AG08395 (cell line): ENCODE results near the gene C20orf96.

Experiments
- DNase-seq: peaks from one replicate; pipeline ENCODE4 v3.0.0; 2012; ENCODE audit warnings: mixed read lengths, low spot score

The C20orf96 gene

DNA sequence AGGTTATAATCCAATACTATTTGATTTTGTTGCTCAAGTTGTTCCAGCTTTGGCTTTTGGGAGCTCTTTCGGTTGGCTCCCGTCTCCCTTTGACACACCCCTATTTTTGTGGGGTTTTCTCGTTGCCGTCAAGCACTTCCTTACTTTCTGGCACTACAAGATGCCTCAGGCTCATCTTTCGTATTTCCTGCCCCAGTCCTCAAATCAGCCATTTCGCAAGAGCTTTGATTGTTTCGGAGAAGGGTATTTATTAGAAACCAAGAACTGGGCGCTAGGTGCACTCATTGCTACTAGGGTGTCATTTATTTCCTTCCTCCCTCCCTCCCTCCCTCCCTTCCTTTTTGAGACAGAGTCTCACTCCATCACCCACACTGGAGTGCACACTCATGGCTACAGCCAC lies 21.5 kb upstream of the C20orf96 start:
- no peak for DNase-seq

DNA sequence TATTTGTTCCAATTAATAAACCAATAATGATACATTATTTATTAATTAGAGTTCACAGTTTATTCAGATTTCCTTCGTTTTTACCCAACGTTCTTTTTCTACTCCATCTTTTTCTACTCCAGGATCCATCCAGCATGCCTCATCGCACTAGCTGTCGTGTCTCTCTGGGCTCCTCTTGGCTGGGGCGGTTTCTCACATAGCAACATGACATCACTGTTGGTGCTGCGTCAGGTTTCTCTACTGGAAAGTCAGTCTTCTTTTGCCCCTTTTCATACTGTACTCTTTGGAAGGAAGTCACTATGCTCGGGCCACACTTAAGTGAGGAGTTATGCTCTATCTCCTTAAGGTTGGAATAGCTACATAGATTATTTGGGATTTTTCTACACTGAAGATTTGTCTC lies 21.1 kb upstream of the C20orf96 start:
- no peak for DNase-seq

DNA sequence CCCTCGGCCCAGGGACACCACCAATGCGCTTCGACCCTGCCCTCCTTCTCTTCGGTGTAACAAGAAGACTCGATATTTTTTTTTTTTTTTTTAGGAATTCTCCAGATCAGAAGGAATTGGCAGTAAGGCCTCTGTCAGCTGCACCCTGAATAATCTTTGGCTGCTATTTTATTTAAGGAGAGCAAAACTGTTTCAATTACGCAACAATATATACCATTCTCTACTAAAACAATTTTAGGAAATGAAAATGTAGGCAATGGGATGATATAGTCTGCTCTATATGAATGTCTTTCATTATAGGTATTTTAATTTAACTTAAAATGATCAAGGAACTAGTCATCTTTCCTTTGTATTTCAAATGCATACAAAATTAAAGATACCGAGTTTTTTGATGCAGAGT lies 20.1 kb upstream of the C20orf96 start:
- no peak for DNase-seq

DNA sequence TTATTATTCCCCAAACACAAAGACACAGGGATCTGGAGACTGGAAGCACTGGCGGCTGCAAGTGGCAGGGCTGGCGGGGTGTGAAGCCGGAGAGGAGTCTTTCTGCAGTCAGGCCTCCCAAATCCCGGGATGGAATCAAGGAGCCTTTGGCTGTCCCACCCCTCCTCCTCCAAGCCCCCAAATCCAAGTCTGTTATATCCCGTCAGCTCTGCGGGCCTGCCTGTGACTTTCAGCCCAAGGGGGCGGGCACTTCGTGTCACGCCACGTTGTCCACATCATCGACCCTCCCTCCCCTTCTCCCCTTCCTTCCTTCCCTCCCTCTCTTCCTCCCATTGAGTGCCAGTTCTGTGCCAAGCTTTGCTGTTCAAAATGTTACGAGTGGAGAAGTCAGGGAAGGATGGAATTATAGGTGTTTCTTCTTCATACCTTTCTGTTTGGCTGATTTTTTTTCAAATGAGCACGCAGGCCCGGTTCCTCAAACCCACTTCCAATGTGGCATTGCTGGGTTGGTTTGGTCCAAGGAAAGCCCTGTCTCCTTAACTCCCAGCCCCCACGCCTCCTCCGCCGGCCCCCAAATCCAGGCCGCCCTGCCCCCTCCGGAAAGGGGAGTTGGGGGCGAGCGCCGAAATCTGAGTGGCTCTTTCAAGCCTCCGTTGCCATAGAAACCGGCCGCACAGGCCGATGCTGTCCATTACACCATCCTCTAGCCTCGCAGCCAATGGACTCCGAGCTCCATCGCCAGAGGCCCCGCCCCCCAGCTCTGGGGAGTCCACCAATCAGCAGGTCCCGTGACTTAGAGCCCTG lies 19.5 kb upstream of the C20orf96 start:
- peak; percentile 99 for DNase-seq

DNA sequence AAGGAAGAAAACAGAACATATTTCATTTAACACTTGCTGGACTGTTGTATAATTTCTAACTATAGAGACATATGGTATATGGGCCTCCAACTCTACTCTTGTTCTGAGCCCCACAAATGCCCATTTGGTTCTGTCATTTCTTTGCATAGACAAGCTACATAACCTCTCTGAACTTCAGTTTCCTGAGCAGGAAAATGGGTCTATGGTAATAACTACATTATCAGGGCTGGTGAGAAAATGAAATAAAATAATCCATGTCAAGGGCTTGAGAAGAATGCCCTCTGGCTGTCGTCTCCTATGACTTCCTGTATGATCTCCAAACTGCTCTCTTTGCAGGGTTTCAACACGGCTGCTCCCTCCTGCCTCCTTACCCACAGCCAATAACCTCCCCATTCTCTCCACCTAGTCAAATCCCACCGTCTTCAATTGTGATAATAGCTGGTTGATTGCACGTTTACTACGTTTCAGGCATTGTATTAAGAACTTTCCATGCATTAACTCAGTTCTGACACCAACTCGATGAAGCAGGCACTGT lies 18.8 kb upstream of the C20orf96 start:
- DNase-seq: no peak

DNA sequence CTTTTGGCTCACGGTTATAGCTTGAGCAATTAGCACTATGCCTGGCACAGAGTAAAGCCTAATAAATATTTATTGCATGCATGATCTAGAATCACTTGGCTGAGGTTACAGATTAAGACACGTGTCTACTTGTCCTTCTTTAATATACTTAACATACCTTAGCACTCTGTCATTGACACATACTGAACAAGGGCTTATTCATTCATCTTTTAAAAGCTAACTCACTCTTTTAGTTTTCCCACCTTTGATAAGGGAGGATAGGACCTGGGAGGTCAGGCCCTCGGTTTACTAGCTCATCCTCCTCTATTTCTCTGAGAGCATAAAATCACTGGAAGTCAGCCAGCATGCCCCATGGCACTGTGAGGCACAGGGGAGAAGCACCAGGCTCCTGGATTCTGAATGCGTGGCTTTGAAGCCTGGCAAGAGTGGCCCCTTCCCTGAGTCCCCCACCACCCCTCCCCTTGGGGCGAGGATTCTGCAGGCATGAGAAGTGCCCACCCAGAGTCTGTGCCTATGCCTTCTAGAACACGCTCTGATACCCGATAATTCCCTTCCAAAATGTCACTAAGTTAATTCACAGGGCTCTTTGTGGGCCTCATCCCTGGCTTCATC lies 18.0 kb upstream of the C20orf96 start:
- DNase-seq: no peak

DNA sequence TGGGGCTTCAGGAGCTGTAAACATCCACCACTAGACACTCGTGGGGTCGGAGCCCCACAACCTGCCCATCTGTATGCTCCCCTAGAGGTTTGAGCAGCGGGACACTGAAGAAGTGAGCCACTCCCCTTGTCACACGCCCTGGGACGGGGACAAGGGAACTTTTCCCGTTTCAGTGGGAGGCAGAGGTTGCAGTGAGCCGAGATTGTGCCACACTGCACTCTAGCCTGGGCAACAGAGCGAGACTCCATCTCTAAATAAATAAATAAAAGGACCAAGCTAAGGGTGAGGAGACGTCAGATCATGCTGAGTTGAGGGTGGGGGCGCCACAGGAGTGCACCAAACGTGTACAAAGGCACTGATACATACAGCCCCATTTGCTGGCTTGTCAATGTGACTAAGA lies 15.2 kb upstream of the C20orf96 start:
- DNase-seq: no peak

- DNase-seq: no peak
These were observed 11.6 kb upstream of the C20orf96 start for GRCh38 chr20:301886-302848.

DNA sequence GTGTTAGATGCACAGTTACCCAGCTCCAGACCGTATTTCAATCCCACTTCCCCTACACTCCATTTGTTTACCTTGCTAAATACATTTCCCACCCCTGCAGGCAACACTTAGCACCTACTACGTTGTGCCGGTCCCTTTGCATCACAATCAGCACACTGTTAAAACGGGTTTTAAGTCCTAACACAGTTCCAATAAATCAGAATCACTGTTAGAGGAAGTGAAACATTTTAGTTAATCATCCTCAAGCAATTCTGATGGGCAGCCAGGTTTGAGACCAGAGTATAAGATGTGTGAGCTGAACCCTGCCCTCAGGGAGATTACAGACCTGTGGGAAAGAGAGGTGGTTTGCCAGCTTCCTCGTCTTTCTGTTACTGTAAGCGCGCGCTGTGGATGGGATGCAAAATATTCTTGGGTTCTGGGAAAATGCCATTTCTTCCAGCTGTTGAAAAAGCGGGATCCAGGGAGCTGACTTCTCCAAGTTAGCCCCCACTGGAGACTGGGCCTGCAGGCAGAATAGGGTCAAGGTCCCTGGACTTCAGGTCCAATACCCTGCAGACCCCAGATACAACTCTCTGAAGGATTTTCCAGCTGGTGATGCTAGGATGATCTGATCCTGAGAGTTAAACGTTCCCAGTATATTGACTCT lies 9.9 kb upstream of the C20orf96 start:
- DNase-seq: no peak

DNA sequence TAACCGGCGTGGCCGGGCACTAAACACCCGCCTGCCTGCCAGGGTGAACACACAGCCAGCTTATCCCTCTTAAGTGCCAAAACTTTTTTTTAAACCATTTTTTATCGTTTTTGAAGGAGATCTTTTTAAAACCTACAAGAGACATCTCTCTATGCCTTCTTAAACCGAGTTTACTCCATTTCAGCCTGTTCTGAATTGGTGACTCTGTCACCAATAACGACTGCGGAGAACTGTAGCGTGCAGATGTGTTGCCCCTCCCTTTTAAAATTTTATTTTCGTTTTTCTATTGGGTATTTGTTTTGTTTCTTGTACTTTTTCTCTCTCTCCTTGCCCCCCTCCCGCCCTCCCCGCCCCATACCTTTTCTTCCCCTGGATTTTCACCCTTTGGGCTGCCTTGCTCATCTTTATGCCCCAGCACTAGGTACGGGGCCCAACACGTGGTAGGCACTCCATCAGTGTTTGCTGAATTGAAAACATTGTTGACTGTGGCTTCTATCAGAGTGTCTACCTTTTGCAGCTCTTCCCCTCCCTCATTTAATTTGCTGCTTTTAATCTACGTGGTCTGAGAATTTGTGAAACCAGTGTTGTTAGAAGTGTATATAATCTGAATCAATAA lies 8.3 kb upstream of the C20orf96 start:
- no peak for DNase-seq

GRCh38 chr20:297925-298775 lies 7.6 kb upstream of the C20orf96 start:
- peak; percentile 76 for DNase-seq

- peak; percentile 84 for DNase-seq
These were observed 6.8 kb upstream of the C20orf96 start, which contains the start of gene ZCCHC3 for GRCh38 chr20:297098-297924. TSS of gene ZCCHC3 (plus strand) at chr20:297570. CDS start at chr20:297587, 17 bp downstream.

DNA sequence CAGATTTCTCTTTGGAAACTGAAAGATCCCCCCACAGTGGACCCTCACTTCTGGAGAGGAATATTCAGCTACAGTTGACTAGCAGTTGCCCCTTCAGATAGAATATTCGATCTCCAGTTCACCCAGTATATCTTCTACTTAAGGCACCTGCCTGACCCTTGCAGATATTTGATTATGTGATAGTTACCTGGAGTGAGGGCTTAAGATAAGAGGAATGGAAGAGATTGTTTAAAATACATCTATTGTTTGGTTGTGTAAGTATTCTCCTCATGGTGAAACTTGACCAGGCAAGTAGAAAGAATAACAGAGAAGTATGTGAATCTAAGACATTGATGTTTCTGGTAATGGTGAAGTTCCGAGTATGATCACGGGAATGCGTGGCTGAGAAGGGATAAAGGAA lies 5.3 kb upstream of the C20orf96 start:
- DNase-seq: no peak

GRCh38 chr20:294602-295001 lies 4.1 kb upstream of the C20orf96 start:
- DNase-seq: no peak

DNA sequence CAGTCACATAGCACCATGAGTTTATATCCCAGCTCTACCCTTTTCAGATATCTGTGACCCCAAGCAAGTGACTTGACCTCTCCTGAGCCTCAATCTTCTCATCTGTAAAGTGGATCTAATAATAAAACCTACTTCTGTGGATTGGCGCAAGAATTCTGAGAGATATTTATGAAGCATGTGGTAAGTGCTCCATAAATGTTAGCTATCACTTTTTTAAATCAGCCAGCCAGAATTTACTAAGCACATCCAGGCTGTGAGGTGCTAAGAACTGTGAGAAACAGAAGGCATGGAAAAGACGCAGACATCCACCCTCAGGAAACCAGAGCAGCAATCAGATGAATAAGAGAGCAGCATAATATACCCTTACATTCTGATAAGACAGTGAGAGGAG lies 862 bp downstream of the C20orf96 start:
- DNase-seq: no peak

DNA sequence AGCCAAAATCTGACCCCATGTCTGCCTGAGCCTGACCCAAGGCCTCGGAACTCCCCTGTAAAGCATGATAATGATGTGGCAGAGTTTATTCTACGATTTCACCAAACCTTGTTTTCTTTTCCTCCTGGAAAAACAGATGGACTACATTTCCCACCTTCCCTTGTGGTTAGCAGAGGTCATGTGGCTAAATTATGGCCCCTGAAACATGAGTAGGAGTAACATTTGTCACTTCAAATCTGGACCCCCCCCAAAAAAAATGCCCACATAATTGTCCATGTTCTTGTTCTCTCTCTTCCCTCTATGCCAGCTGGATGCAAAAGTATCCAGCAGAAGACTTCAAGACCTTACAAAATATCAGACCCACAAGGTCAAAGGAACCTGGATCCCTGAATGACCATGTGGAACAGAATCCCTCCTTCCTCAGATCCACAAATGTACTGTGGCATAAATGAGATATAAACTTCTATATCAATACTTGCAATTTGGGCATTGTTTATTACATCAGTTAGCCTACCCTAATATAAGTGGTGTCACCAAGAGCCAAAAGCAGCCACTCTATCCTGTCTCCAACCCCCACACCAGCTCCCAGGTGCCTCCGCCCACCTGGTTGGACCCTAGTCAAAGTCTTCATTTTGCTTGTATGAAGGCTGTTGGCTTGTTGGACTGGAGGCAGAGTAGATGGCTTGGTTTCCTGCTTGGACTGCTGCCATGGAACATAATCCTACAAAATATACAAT lies 1.4 kb downstream of the C20orf96 start:
- no peak for DNase-seq

DNA sequence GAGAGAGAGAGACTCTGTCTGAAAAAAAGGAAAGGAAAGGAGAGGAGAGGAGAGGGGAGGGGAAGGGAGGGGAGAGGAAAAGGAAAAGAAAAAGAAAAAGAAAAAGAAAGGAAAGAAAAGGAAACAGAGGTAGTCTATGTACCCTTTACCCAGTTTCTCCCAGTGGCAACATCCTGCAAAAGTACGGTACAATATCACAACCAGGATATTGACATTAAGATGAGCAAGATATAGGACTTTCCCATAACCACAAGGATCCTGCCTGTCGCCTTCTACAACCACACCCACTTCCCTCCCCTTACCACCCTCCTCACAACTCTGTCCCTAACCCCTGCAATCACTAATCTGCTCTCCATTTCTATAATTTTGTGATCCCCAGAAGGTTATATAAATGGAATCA lies 4.0 kb downstream of the C20orf96 start:
- DNase-seq: no peak

DNA sequence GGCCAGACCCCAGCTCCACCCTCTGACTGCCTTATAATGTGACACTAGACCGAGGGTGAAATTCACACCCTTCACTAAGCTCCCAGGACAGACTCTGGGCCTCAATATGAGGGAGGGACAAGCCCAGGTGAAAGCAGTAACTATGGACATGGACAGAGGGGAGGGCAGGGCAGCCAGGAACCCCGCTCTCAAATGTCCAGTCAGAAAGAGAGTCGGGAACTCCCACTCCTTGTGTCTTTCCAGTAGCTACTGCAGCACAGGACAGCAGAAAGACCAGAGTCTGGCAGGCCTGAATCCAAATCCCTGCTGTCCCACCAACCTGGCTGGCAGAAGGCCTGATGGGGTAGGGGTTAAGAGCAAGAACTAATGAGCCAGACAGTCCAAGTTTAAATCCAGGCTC lies 6.4 kb downstream of the C20orf96 start:
- DNase-seq: no peak
